NB4 (cell line): ENCODE results near the gene COL5A2.

Experiments
- DNase-seq: peaks from one replicate; pipeline ENCODE4 v3.0.0; 2010; ENCODE audit warnings: low read depth
- H3K4me3 ChIP-seq: one replicate; pipeline ENCODE4 v1.5.1; 2011; ENCODE audit warnings: mild to moderate bottlenecking, low read depth, low read length, moderate library complexity
- MYC ChIP-seq: IDR thresholded peaks from 2 replicates; pipeline ENCODE4 v1.6.1; 2011; ENCODE audit warnings: low read depth, low read length
- POLR2A ChIP-seq: IDR thresholded peaks from 2 replicates; pipeline ENCODE4 v1.6.1; 2011; ENCODE audit warnings: mild to moderate bottlenecking; ENCODE audit not compliant: insufficient read length; ENCODE audit errors: extremely low read depth
- TF ChIP-seq, protein P1 (sequence below): IDR thresholded peaks from 2 replicates; pipeline ENCODE4 v1.6.1; 2011; ENCODE audit warnings: low read depth, low read length
- TF ChIP-seq, protein P2 (sequence below): IDR thresholded peaks from one replicate; pipeline ENCODE4 v1.5.1; 2012; ENCODE audit warnings: low read depth, low read length

Gene COL5A2

DNA sequence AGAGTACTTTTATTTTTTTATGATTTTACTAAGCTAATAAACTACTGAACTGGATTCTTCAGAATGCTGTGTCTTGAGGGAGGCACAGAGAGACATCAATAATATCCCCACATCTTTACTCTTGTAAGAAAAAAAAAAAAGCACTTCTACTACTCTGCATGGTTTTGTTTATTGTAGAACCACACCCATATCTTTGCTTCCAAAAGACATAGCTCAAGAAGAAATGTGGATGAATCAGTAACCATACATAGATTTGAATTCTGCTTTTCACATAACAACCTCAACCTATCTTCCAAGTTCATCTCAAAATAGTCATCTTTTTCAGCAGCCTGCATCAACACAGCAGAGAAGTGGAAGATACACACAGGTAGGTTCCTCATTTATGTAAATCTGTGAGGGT lies 12.2 kb upstream of the COL5A2 start:
- no peak for TF ChIP-seq MYC
- H3K4me3 ChIP-seq, result no peak overlapping the region
- DNase-seq, result no peak

DNA sequence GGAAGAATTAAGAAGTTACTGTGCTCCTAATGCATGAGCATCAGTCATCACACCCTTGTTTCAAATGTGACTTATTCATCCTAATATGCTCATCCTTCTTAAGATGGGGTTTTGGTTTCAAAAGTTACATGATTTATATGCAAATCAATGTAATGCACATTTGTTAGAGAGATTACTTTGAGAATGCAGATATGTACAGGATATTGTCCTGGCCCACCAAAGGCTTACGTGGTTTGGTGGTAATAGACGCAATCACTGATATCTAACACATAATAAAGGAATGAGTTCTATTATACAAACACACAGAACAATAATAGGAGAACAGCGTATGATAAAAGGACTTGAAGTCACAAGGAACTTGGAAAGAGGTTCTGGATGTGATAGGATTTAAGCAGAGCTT lies 11.1 kb upstream of the COL5A2 start:
- no peak for TF ChIP-seq POLR2A
- TF ChIP-seq, protein P1, sequence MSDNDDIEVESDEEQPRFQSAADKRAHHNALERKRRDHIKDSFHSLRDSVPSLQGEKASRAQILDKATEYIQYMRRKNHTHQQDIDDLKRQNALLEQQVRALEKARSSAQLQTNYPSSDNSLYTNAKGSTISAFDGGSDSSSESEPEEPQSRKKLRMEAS, result no peak
- TF ChIP-seq, protein P2, sequence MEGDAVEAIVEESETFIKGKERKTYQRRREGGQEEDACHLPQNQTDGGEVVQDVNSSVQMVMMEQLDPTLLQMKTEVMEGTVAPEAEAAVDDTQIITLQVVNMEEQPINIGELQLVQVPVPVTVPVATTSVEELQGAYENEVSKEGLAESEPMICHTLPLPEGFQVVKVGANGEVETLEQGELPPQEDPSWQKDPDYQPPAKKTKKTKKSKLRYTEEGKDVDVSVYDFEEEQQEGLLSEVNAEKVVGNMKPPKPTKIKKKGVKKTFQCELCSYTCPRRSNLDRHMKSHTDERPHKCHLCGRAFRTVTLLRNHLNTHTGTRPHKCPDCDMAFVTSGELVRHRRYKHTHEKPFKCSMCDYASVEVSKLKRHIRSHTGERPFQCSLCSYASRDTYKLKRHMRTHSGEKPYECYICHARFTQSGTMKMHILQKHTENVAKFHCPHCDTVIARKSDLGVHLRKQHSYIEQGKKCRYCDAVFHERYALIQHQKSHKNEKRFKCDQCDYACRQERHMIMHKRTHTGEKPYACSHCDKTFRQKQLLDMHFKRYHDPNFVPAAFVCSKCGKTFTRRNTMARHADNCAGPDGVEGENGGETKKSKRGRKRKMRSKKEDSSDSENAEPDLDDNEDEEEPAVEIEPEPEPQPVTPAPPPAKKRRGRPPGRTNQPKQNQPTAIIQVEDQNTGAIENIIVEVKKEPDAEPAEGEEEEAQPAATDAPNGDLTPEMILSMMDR, result no peak
- TF ChIP-seq MYC, result no peak
- DNase-seq, result no peak
- H3K4me3 ChIP-seq, result no peak overlapping the region

DNA sequence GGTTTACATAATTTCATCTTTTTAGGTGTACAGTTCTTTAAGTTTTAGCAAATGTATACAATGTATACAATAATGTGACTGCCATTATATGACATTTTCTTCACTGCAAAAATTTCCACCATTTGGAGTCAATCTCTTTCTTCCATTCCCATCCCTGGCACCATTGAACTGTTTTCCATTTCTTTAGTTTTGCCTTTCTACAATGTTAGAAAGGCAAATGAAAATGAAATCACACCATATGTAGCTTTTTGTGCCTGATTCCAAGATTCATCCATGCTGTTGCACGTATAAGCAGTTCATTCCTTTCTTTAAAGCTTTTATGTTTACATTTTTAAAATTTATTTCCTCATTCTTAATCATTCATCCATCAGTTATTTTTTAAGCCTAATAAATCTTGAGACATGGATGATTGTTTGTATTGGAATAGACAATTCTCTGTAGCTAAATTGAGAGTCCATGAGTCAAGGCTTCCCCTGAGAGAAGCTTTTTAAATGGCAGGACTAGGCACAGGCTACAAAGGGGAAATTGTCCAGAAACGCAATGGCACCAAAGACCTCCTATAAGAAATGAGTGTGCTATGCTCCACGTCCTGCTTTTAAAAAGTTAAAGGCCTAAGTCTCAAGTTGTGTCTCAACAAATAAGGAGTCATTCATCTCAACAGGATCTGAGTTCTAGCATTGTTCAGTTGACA lies 8.7 kb upstream of the COL5A2 start:
- TF ChIP-seq, protein P1, result no peak
- TF ChIP-seq POLR2A (no peak), MYC (no peak)
- TF ChIP-seq, protein P2, result no peak
- no peak overlapping the region for H3K4me3 ChIP-seq
- no peak for DNase-seq

DNA sequence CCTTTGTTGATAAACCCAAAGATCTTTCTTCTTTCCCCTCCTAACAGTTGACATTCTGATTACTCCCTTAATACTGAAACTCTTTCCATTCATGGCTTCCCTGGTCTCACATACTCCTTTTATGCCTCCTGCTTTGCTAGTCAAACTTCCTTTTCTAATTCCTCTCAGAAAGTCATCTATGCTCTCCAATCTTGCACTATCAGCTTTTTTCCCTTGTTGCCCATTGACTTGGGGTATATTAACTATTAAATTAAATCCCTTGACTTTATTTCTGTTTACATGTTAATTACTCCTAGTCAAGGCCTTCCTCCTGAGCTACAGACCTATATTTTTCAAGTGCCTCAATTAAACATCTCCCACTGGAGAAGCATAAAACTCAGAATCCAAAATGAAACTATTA lies 3.6 kb upstream of the COL5A2 start:
- H3K4me3 ChIP-seq, result no peak overlapping the region
- TF ChIP-seq MYC, result no peak
- TF ChIP-seq, protein P2, result no peak
- no peak for TF ChIP-seq POLR2A
- TF ChIP-seq, protein P1, result no peak
- DNase-seq, result no peak

DNA sequence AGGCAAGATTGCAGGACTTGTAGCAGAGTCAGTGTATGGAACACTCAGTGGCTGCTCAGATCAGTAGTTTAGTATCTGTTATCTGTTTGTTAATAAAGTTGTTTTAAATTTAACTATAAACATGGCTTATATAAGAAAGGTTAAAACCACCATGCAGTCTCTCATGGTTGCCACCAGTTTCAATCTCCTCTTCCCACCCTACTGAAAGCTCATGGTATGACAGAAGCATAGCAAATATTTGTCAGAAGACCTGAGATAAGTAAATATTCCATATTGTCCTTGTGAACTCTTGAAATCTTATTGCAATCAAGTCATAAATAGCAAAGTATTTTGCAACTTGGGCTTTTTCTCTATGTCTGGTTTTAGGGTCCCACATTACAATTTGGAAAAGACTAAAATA lies 2.1 kb upstream of the COL5A2 start:
- DNase-seq, result no peak
- TF ChIP-seq, protein P1, result no peak
- TF ChIP-seq MYC, result no peak
- TF ChIP-seq POLR2A, result no peak
- TF ChIP-seq, protein P2, result no peak
- no peak overlapping the region for H3K4me3 ChIP-seq

DNA sequence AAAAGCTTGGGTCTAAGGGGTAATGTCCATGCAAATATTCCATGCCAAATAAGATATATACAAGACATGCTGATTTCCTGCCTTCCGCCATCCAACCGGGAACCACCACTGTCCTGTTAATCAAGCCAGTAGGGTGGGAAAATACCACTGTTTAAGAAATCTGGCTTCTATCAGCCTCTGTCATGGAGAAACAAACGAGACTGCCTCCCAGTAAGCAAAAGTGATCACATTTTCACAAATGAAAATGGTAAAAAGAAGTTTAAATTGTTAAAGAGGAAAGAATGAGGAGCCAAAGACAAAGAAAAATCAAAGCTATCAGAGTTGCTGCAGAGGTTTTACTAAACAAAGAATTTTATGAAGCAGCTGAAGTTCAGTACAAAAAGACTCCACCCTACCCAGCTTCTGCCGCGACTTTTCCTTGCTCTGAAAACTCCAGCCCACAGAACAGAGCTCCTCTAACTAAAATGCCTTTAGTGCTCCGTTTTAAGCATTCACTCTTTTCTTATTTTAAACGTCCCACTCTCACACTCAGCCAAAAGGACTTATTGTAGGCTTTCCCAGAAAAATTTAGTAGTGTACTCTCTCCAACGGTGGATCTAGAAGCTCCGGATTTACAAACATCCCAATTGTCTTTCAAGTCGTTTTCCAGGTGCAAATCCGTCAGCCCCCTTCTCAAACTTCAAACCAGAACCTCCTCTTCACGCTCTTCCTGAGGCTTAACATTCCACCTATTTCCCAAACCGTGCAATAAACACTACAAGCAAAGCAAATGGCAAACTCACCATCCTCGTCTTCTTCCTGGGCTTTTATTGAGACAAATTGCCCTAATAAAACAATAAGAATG lies 613 bp downstream of the COL5A2 start:
- no peak for DNase-seq

More for the DNA sequence above, 613 bp downstream of the COL5A2 start:
- TF ChIP-seq MYC (no peak), POLR2A (no peak)
- TF ChIP-seq, protein P2, result no peak
- TF ChIP-seq, protein P1, result no peak
- H3K4me3 ChIP-seq, result no peak overlapping the region
